ENCODE data around the gene HBE1. TPM values are rescaled to one million over a fixed set of nuclear protein-coding genes. Genes with fewer than 3 reads are reported as not detected.
A peak's percentile ranks its signal among the peaks of the same experiment; 100 is the strongest.

Gene HBE1
- total and polyA plus RNA-seq, 2 of the 4 experiments (the other 2 are of a cell fraction), result 3.2 to 12.7 TPM

GRCh38 chr11:5286901-5287300 lies 17.2 kb upstream of the HBE1 start:
- H3K14ac ChIP-seq (replicated peaks; ENCODE audit: low read depth, low read length), result peak overlapping the region; percentile 87
- peak overlapping the region; percentile 88 to 93; a peak in 3 of 4 replicates for H4K8ac ChIP-seq (ENCODE audit: low read depth in 2 of 2, low read length in 2 of 2)
- no peaks in the 10 kb centered on the region for H3K36me3 ChIP-seq (ENCODE audit: control insufficient read depth, insufficient read depth, low read length)
- intact Hi-C loops (cut with micrococcal nuclease) (no loop called here), in situ Hi-C loops (cut with MboI; ENCODE audit: low sequenced_read_pairs) (loop anchor here (10.0 kb wide), 1 partner anchor 78 kb away; no protein-coding TSS in a partner anchor), dilution Hi-C loops (cut with HindIII; ENCODE audit: low sequenced_read_pairs, unreplicated experiment) (no loop called here)
- peaks cover 11% of the 10 kb centered on the region; the same call in 1 of the 2 replicates for H3K4me1 ChIP-seq (ENCODE audit: control insufficient read depth, insufficient read depth, low read length)
- H3K18ac ChIP-seq (ENCODE audit: low read depth, low read length), result peak overlapping the region; percentile 96; the same call in 1 of the 2 replicates
- peak overlapping the region; percentile 93 for H4K5ac ChIP-seq (ENCODE audit: low read depth, low read length)
- H2BK5ac ChIP-seq (ENCODE audit: low read depth, low read length, poor library complexity, severe bottlenecking), result peak overlapping the region; percentile 88
- no peak overlapping the region for H3K4me2 ChIP-seq (ENCODE audit: low read depth, low read length)
- no peaks in the 10 kb centered on the region for H4K20me1 ChIP-seq (ENCODE audit: insufficient read depth, low read length)
- peak overlapping the region; percentile 90 for H2BK120ac ChIP-seq (ENCODE audit: low read depth, low read length)
- no peaks in the 10 kb centered on the region for H3K79me1 ChIP-seq (ENCODE audit: low read depth in 1 of 2, low read length in 2 of 2)
- TF ChIP-seq CHD1 (IDR thresholded peaks at IDR 0.05; ENCODE audit: low read depth, low read length) (no peak), ELK1 (IDR thresholded peaks at IDR 0.05; ENCODE audit: borderline replicate concordance, low read depth, low read length) (no peak), MAZ (IDR thresholded peaks at IDR 0.05; ENCODE audit: borderline replicate concordance, low read depth, low read length) (no peak), POLR2A (IDR thresholded peaks at IDR 0.05; ENCODE audit: low read depth, low read length) (no peak), MXI1 (IDR thresholded peaks at IDR 0.05; ENCODE audit: borderline replicate concordance, low read depth, low read length) (no peak), BHLHE40 (IDR thresholded peaks at IDR 0.05; ENCODE audit: low read depth, low read length) (no peak), MAFK (IDR thresholded peaks at IDR 0.05; ENCODE audit: low read depth, low read length) (no peak), RFX5 (IDR thresholded peaks at IDR 0.05; ENCODE audit: low read depth, low read length) (no peak), FOS (IDR thresholded peaks at IDR 0.05; ENCODE audit: low read depth, low read length) (no peak), RAD21 (IDR thresholded peaks at IDR 0.05; ENCODE audit: low read length) (no peak), CEBPB (IDR thresholded peaks at IDR 0.05; ENCODE audit: low read depth, low read length) (no peak)
- TF ChIP-seq, protein P1, sequence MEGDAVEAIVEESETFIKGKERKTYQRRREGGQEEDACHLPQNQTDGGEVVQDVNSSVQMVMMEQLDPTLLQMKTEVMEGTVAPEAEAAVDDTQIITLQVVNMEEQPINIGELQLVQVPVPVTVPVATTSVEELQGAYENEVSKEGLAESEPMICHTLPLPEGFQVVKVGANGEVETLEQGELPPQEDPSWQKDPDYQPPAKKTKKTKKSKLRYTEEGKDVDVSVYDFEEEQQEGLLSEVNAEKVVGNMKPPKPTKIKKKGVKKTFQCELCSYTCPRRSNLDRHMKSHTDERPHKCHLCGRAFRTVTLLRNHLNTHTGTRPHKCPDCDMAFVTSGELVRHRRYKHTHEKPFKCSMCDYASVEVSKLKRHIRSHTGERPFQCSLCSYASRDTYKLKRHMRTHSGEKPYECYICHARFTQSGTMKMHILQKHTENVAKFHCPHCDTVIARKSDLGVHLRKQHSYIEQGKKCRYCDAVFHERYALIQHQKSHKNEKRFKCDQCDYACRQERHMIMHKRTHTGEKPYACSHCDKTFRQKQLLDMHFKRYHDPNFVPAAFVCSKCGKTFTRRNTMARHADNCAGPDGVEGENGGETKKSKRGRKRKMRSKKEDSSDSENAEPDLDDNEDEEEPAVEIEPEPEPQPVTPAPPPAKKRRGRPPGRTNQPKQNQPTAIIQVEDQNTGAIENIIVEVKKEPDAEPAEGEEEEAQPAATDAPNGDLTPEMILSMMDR (conservative IDR thresholded peaks at IDR 0.05; ENCODE audit: low read depth, low read length), result no peak
- no peak for DNase-seq
- peak overlapping the region; percentile 97 for H2BK20ac ChIP-seq (ENCODE audit: low read depth, low read length)
- no CpG with 5 or more reads among the region's 3 CpGs for WGBS, 2 experiments (ENCODE audit: extremely low coverage in 2 of 2, insufficient read length in 1 of 2)
- peak overlapping the region; percentile 94; the same call in 2 of the 3 replicates for H2BK15ac ChIP-seq (ENCODE audit: low read depth, low read length)
- no peak overlapping the region for H3K4me3 ChIP-seq (ENCODE audit: insufficient read depth, low read depth, low read length)
- no peak overlapping the region; the same call in 1 of the 2 replicates for H3K56ac ChIP-seq (ENCODE audit: extremely low read depth, insufficient read depth, low read length)
- H3K27me3 ChIP-seq (ENCODE audit: control insufficient read depth, insufficient read depth, low read length), result no peaks in the 10 kb centered on the region
- H3K9me3 ChIP-seq (ENCODE audit: control insufficient read depth, insufficient read depth, low read length), result no peaks in the 10 kb centered on the region
- no peak overlapping the region for H2AFZ ChIP-seq (replicated peaks; ENCODE audit: low read length, poor library complexity)
- ChIA-PET CTCF (no interaction called here), POLR2A (ENCODE audit: unreplicated experiment) (no interaction called here)
- no peak overlapping the region for H2AK9ac ChIP-seq (replicated peaks; ENCODE audit: low read depth, low read length, poor library complexity)
- H3K9me1 ChIP-seq (ENCODE audit: insufficient read depth, low read length), result no peaks in the 10 kb centered on the region; the same call in 1 of the 2 replicates
- ATAC-seq (ENCODE audit: low read depth), result no peak
- peak overlapping the region; percentile 62 for H3K27ac ChIP-seq (ENCODE audit: insufficient read depth, low read length)
- peak overlapping the region; percentile 85; the same call in 1 of the 2 replicates for H2AK5ac ChIP-seq (ENCODE audit: low read depth, low read length)
- H4K91ac ChIP-seq (ENCODE audit: insufficient read depth, low read depth, low read length), result peak overlapping the region; percentile 93
- peak overlapping the region; percentile 82 for H3K23ac ChIP-seq (ENCODE audit: low read depth, low read length)
- H3K4ac ChIP-seq (ENCODE audit: low read depth, low read length), result peak overlapping the region; percentile 95
- no peak overlapping the region for H3K9ac ChIP-seq (ENCODE audit: low read depth, low read length)
- BruUV-seq (replicated peaks), result no TSS peak
